C4-2B (cell line): ENCODE results near the gene DNLZ.

Experiments
- H3K27ac ChIP-seq: fragments of 450-650 bp; 2 replicates; pipeline ENCODE4 v1.5.1; 2017
- ZFX ChIP-seq: fragments of 450-650 bp; IDR thresholded peaks from 2 replicates; pipeline ENCODE4 v1.6.1; 2017
- TF ChIP-seq, protein P1 (sequence below): fragments of 450-650 bp; conservative IDR thresholded peaks from 2 replicates; pipeline ENCODE4 v1.5.1; 2017; ENCODE audit warnings: mild to moderate bottlenecking

Gene DNLZ

DNA sequence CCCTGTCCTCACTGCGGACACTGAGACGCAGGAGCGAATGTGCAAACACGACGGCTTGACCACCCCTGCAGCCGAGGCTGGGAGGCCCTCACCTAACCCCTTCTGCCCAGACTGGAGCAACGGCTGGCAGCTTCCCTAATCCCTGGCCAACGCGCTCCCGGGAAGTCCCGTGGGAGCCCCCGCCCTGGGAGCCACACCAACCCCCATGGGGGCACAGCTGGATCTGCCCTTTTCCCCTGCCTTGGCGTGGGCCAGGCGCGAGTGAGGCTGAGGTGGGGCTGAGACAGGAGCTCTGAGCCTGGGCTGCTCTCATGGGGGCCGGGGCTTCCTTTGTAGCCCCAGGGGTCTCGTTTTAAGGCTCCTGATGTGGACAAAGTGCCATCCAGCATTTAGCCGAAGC lies 4.6 kb upstream of the DNLZ start:
- TF ChIP-seq, protein P1, sequence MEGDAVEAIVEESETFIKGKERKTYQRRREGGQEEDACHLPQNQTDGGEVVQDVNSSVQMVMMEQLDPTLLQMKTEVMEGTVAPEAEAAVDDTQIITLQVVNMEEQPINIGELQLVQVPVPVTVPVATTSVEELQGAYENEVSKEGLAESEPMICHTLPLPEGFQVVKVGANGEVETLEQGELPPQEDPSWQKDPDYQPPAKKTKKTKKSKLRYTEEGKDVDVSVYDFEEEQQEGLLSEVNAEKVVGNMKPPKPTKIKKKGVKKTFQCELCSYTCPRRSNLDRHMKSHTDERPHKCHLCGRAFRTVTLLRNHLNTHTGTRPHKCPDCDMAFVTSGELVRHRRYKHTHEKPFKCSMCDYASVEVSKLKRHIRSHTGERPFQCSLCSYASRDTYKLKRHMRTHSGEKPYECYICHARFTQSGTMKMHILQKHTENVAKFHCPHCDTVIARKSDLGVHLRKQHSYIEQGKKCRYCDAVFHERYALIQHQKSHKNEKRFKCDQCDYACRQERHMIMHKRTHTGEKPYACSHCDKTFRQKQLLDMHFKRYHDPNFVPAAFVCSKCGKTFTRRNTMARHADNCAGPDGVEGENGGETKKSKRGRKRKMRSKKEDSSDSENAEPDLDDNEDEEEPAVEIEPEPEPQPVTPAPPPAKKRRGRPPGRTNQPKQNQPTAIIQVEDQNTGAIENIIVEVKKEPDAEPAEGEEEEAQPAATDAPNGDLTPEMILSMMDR: no peak
- TF ChIP-seq ZFX: no peak
- no peak overlapping the region for H3K27ac ChIP-seq

DNA sequence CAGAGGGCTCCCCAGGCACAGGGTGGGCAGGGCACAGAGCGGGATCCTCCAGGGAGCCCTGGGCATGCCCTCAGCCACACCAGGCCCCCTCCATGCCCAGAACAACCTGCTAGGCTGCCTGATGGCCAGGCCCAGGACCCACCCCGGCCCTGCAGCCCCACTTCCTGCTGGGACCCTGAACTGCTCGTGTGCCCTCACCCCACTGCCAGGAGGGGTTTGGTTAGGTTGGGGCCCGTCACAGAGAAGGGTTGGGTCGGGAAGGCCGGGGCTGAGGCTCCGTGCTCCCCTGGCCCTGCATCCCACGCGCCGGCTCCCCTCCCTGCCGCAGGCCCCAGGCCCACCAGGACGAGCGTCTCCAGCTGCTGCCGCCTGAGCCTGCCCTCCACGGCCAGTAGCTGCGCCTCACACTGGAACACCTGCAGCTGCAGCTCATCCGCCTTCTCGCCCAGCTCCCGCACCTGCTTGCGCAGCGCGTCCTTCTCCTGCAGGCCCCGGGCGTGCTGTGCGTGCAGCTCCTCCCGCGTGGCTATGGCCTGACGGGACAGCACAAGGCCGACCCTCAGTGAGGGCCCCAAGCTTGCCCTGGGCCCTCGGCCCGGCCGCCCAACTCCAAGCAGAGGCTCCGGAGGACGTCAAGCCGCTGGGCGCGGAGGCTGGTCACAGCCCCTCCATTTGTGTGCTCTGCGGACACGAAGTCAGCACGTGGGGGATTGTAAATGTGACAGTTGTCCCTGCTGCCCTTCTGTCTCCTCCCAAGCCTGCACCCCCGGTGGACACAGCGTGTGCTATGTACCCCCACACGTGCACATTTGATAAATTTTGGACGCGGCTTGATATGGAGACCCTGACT lies 4.0 kb upstream of the DNLZ start:
- TF ChIP-seq, protein P1: no peak
- no peak for TF ChIP-seq ZFX
- H3K27ac ChIP-seq: no peak overlapping the region

- no peak overlapping the region for H3K27ac ChIP-seq
- TF ChIP-seq, protein P1: no peak
- no peak for TF ChIP-seq ZFX
These were observed 3.3 kb upstream of the DNLZ start for GRCh38 chr9:136366826-136367225.

GRCh38 chr9:136365775-136366222 lies 2.3 kb upstream of the DNLZ start:
- TF ChIP-seq, protein P1: no peak
- TF ChIP-seq ZFX: no peak
- H3K27ac ChIP-seq: peak overlapping the region; percentile 8; the same call in 1 of the 2 replicates

GRCh38 chr9:136364942-136365774 lies 1.6 kb upstream of the DNLZ start:
- H3K27ac ChIP-seq: no peak overlapping the region
- no peak for TF ChIP-seq ZFX
- TF ChIP-seq, protein P1: no peak

- no peak; the same call in 1 of the 2 replicates for TF ChIP-seq ZFX
- TF ChIP-seq, protein P1: peak; percentile 29; the same call in 1 of the 2 replicates
- H3K27ac ChIP-seq: peak overlapping the region; percentile 86
These were observed 605 bp upstream of the DNLZ start for GRCh38 chr9:136363949-136364748.
